Neural crest cell (in vitro differentiated cells): Measurements from ENCODE around the gene PDZD7. TPM values are rescaled to one million over a fixed set of nuclear protein-coding genes. Genes with fewer than 3 reads are reported as not detected.

Experiments
- DNase-seq: peaks from one replicate; pipeline ENCODE4 v3.0.0; 2021; ENCODE audit warnings: low read depth, mixed read lengths, low spot score
- H3K27ac Mint-ChIP-seq: one replicate; pipeline ENCODE4 v1.8.0; 2021; ENCODE audit warnings: mild to moderate bottlenecking, mixed read lengths; ENCODE audit not compliant: unreplicated experiment
- H3K27me3 Mint-ChIP-seq: 2 replicates; pipeline ENCODE4 v1.8.0; 2021; ENCODE audit warnings: low read depth, mild to moderate bottlenecking, mixed read lengths
- H3K36me3 Mint-ChIP-seq: 2 replicates; pipeline ENCODE4 v1.8.0; 2021; ENCODE audit warnings: low read depth, mild to moderate bottlenecking, mixed read lengths
- H3K4me1 Mint-ChIP-seq: 2 replicates; pipeline ENCODE4 v1.8.0; 2021; ENCODE audit warnings: mixed read lengths
- H3K4me3 Mint-ChIP-seq: one replicate; pipeline ENCODE4 v1.8.0; 2021; ENCODE audit warnings: mild to moderate bottlenecking, mixed read lengths
- H3K9me3 Mint-ChIP-seq: 2 replicates; pipeline ENCODE4 v1.8.0; 2021; ENCODE audit warnings: mixed read lengths
- CTCF ChIP-seq: fragments of 200-600 bp; sonication (generic); conservative IDR thresholded peaks from 2 replicates; pipeline ENCODE4 v1.5.0; 2021; ENCODE audit warnings: antibody characterized with exemption, mild to moderate bottlenecking
- total RNA-seq: library from RNA; stranded (reverse); gene quantifications from 2 replicates; pipeline ENCODE4 v1.2.1, GENCODE V29; 2021

Gene PDZD7
- total RNA-seq, 1 donor from 2014 or later = 0.68 TPM

- Mint-ChIP-seq H3K36me3 (peaks cover 3% of the 10 kb centered on the region), H3K4me3 (no peak overlapping the region), H3K27me3 (peaks cover 81% of the 10 kb centered on the region), H3K4me1 (peaks cover 41% of the 10 kb centered on the region), H3K9me3 (no peaks in the 10 kb centered on the region), H3K27ac (no peak overlapping the region)
- no peak for TF ChIP-seq CTCF
- DNase-seq = no peak
Measured at GRCh38 chr10:101047268-101047667, 16.3 kb upstream of the PDZD7 start.

GRCh38 chr10:101046332-101047238, 15.7 kb upstream of the PDZD7 start:
- H3K9me3 Mint-ChIP-seq = no peaks in the 10 kb centered on the region
- H3K36me3 Mint-ChIP-seq = peaks cover 3% of the 10 kb centered on the region
- DNase-seq = no peak
- no peak for TF ChIP-seq CTCF
- peak overlapping the region; percentile 28 for H3K4me3 Mint-ChIP-seq
- H3K27me3 Mint-ChIP-seq = peaks cover 76% of the 10 kb centered on the region
- H3K4me1 Mint-ChIP-seq = peaks cover 48% of the 10 kb centered on the region
- no peak overlapping the region for H3K27ac Mint-ChIP-seq

GRCh38 chr10:101044117-101044516, 13.2 kb upstream of the PDZD7 start:
- H3K36me3 Mint-ChIP-seq = peaks cover 3% of the 10 kb centered on the region
- no peak for DNase-seq
- peaks cover 54% of the 10 kb centered on the region for H3K27me3 Mint-ChIP-seq
- H3K4me1 Mint-ChIP-seq = peaks cover 61% of the 10 kb centered on the region
- H3K9me3 Mint-ChIP-seq = no peaks in the 10 kb centered on the region
- no peak for TF ChIP-seq CTCF
- no peak overlapping the region for H3K27ac Mint-ChIP-seq
- peak overlapping the region; percentile 50 for H3K4me3 Mint-ChIP-seq

GRCh38 chr10:101043363-101043707, 12.4 kb upstream of the PDZD7 start:
- peaks cover 3% of the 10 kb centered on the region for H3K36me3 Mint-ChIP-seq
- TF ChIP-seq CTCF = no peak

GRCh38 chr10:101042667-101043362, 11.9 kb upstream of the PDZD7 start:
- Mint-ChIP-seq H3K27me3 (peaks cover 44% of the 10 kb centered on the region), H3K4me1 (peaks cover 62% of the 10 kb centered on the region), H3K27ac (peak overlapping the region; percentile 98), H3K36me3 (peaks cover 3% of the 10 kb centered on the region), H3K9me3 (no peaks in the 10 kb centered on the region), H3K4me3 (peak overlapping the region; percentile 95)
- DNase-seq = peak; percentile 87
- TF ChIP-seq CTCF = no peak

More at GRCh38 chr10:101043363-101043707, 12.4 kb upstream of the PDZD7 start:
- peaks cover 58% of the 10 kb centered on the region for H3K4me1 Mint-ChIP-seq
- H3K4me3 Mint-ChIP-seq = peak overlapping the region; percentile 95
- no peaks in the 10 kb centered on the region for H3K9me3 Mint-ChIP-seq
- peak overlapping the region; percentile 98 for H3K27ac Mint-ChIP-seq
- peaks cover 49% of the 10 kb centered on the region for H3K27me3 Mint-ChIP-seq
- no peak for DNase-seq
